Occipital lobe (tissue), 2 donors: ENCODE measurements around the gene CHRNB4. TPM values are rescaled to one million over a fixed set of nuclear protein-coding genes. Genes with fewer than 3 reads are reported as not detected.

Experiments
- DNase-seq: peaks from one replicate; lab custom pipeline; 2025; lab: John Stamatoyannopoulos, UW
- total RNA-seq: library from RNA; depleted of rRNA; stranded (reverse); fragments of >200 nt; gene quantifications from one replicate; pipeline ENCODE4 v1.2.3, GENCODE V29; 2014

Gene CHRNB4
- total RNA-seq, 1 donor from 2014 or later, result 1.1 TPM

DNA sequence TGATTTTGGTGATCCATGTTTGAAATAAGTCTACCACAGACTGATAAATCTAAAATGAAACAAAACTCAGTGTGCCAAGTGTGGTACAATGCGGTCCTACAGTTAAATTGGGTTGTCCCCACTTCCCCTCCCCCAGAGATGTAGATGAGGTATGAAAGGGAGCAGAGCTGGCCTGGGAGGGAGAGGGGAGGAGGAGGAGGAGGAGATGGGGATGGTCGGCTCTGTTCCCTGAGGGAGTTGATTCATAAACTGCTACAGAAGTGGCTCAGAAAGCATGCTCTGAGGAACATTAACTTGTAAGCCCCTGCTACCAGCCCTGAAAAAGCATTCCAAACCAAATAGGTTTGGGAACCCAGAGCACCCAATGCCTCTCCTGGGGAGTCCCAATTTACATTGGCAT, 28.0 kb upstream of the CHRNB4 start:
- no peak for DNase-seq

DNA sequence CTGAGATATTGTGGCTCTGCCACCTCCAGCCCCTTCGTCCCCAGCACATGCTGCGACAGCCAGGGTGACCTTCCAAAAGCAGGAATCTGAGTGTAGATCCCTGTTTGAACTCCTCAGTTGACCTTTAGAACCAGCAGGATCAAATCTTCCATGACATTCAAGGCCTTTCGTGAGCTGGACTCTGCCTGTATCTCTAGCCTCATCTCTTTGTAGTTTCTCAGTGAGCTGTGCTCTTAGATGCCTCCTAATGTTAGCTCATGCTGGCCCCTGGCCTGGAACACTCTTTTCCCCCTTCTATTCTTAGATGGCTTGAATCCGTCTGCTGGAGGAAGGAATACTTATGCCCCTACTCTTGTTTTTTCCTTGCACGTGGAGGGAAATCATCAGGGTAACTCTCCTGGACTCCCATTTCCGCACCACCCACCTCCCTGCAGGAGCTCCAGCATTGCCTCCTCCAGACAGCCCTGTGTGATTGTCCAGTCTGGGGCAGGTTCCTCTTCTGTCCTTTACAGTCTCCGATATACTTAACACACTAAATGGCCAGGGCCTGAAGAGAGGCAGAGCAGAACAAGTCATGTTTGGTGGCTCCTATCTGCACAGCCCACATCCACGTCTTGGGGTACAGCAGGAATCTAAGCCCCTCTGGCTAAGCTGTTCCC, 26.7 kb upstream of the CHRNB4 start:
- DNase-seq, result no peak

DNA sequence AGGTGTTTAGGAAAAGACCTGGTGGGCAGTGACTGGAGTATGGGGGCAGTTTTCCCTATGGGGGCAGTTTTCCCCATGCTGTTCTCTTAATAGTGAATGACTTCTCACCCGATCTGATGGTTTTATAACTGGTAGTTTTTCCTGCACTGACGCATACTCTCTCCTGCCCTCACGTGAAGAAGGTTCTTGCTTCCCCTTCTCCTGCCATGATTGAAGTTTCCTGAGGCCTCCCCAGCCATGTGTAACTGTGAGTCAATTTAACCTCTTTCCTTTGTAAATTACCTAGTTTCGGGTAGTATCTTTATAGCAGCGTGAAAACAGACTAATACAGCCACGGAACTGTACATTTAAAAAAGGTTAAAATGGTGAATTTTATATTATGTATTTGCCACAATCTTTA, 25.0 kb upstream of the CHRNB4 start:
- DNase-seq, result no peak

DNA sequence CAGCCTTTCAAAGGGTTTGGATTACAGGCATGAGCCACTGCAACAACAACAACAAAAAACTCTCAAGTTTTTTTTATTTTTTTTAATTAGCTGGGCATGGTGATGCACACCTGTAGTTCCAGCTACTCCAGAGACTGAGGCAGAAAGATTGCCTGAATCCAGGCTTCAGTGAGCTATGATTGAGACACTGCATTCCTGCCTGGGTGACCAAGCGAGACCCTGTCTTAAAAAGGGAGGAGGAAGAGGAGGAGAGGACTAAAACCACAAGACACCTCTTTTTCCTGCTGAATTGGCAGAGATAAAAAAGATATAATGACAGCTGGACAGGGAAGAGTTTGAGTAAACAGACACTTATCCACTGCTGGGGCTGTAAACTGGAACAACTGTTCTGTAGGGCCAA, 22.7 kb upstream of the CHRNB4 start:
- DNase-seq, result no peak

DNA sequence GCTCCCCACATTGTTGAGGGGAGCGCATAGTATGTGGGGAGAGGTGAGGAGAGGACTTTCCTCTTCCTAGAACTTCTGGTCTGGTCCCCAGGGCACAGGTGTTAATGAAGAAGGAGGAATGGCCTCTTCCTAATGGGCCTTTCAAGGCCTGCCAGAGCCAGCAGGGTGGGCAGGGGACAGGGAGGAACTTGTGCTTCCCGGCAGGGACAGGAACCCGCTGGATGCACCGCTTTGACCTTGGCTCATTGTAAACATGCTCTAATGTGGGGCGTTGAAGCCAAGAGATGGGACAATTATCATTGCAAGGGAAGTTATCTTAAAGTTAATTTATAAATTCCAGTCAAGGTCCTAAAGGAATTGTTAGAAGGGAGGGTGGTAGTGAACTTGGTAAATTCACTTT, 21.0 kb upstream of the CHRNB4 start:
- DNase-seq, result no peak

DNA sequence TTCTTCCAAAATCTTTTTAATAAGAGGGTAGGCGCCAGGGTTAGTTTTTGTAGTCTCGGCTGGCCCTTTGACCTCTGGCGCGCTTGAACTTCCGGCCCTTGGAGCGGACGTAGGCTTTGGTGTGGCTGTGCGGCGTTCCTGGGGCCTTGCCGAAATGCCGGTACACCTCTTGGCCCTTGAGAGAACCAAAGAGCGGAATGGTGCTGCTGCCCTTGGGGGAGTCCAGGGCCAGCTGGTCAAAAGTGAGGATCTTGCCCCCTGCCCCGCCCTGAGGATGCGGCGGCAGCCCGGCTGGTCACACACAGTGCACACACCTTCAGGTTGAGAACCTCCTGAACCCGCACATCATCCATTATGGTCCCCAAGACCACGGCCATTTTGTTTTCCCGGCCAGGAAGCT, 20.0 kb upstream of the CHRNB4 start:
- no peak for DNase-seq

DNA sequence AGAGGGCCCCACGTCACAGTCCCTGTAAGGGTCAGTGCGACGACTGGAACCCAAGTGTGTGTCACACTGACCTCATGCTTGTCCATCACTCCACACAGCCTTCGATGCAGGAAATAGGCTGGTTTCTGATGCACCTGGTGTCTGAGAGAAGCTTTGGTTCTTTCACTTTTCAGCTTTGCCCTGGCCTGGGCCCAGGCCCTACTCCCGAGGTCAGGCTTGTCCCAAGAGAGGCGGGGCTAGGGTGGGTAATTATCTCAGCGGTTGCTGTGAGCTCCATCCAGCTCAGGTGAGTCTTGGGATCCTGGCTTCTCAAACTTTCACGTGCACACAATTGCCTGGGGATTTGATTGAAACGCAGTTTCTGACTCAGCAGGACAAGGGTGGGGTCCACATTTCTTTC, 19.6 kb upstream of the CHRNB4 start:
- DNase-seq, result no peak

DNA sequence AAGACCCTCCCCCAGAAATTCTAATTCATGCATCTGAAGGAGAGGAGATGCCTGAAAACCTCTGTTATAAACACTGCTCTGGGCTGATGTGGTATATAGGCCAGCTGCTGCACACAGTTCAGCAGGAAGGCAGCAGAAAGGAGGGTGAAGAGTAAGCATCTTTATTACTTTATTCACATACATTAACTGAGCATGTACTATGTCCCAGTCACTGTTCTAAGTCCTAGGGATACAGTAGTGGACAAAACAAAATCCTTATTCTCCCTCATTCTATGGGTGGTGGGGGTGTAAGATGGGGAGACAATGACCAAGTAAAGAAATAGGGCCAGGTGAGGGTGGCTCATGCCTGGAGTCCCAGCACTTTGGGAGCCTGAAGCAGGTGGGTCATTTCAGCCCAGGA, 17.8 kb upstream of the CHRNB4 start:
- DNase-seq, result no peak

DNA sequence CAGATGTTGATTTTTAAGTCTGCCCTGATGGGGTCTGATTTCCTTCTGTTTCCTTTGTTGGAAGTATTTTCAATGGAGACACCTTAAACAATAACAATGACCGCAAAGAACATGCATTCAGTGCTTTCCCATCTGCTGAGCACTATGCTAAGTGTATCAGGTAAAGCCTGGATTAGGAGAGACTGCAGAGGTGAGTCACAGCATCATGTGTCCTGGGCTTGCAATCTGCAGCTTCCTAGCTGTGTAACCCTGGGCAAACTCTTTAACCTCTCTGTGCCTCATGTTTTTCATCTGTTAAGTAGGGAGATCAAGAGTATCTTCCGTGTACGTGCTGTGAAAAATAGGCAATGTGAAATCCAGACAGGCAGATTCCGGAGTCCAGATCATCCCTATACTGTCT, 13.3 kb upstream of the CHRNB4 start:
- no peak for DNase-seq

DNA sequence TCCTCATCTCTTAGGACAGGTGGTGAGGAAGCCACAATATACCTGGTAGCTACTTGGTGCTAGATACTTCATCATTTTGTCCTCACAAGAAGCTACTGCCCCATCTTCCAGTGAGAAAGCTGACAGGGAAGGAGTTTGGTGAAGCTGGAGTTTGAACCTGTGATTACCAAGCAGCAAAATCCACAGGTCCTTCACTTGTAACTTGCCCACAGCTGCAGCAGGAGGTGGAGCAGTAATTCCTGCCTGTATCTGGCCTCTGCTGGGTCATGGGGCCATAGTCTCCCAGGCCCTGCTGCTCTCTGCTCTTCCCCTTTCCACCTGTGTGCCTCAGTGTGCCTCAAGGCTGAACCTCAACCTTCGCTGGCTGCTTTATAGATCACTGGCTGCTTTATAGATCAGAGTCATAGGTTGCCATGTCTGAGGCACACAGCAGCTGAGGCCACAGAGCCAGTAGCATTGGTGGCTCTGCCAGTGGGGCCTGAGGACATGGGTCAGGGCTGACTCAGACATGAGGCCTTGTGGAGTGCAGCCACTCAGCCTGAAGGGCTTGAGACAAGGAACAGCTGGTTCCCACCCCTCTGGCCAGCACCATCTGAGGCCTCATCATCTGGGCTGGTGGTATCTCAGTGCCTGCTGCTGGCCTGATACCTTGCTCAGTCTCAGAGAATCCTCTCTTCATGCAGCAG, 11.1 kb upstream of the CHRNB4 start:
- DNase-seq, result no peak

DNA sequence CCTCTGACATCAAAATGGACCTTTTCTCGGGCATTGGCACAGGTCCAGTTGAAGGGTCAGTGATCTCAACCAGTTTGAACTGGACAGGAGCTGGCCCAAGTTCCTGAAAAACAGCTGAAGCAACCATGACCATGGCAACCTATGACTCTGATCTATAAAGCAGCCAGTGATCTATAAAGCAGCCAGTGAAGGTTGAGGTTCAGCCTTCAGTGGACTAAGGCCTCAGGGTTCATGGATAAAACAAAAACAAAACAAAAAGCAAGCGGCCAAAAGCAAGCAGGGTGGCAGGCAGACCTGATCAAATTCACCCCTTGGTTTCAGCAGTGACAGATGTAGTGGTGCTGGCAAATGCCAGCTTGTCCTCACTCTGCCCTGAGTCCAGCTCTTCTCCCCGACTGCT, 10.0 kb upstream of the CHRNB4 start:
- DNase-seq, result no peak

DNA sequence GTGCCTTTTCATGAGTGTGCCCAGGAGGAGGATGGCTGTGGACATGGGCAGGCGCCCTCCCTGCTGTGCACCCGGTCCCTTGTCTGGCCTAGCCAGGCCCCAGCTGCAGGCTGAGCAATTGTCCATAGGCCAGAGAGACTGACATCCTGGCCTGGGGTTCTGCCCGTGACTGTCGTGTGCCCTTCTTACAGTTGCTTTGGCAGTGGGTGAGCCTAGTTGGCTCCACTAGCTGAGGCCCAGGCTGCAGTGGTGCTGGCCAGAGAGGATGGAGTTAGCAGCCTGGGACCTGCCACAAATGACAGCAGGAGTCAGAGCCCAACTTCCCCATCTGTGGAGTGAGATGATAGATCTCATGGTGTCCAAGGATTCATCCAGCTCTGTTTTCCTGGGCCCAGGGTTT, 9.0 kb upstream of the CHRNB4 start:
- no peak for DNase-seq

DNA sequence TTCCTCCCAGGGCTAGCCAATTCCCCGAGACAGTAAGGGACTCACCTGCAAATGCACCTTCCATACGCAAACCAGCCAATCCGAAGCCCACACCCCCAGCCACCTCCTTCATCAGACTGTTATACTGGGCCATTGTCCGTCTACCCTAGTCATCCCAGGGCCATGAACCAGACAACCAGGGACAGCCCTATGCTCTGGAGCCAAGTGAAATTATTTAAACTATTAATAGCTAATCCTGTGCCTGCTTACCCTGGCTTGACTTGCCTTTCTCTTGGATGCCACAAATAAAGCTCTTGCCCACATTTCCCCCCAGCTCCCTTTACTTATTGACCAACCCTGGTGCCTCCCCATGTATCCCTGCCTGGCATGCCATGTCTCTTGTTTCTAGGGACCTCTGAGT, 4.0 kb upstream of the CHRNB4 start:
- DNase-seq, result no peak

DNA sequence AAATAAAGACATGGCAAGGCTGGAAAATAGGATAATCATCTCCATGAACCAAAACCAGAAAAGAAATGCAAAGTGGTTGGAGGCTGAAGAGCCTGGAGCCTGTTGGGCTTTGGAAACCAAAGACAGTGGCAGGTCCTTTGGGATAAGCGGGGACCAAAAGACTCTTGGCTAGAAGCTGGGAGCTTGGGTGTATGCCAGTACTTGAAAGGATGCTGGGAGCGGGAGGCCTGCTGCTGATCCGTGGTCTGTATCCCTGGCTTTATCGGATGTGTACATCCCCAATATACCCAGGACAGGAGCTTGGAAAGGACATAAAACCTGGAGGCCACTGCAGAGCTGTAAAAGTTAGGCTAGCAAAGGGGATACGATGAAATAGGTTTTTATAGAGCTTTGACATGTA, 1.3 kb upstream of the CHRNB4 start:
- DNase-seq, result no peak

DNA sequence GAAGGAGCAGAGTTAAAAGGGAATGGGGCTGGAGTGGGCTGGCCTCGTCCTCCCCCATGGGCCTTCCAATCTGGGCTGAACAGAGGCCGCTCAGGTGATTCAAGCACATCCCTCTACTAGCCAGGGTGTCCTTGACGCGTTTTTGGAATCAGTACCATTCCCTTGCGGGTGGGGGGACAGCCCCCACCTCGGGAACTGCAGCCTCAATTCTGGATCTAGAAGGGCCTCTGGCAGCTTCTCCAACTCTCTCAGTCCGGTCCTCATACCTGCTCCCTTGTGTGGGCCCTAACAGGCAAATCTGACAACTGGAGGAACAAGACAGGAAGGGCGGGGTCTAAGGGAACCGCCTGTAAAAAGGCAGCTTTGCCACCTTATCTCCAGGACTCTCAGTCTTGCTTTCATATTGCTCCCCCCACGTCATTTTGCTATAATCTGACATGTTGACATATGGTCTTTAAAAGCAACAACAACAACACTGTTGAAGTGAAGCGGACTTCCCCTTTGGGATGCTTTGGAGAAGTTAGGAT, 802 bp upstream of the CHRNB4 start:
- no peak for DNase-seq

DNA sequence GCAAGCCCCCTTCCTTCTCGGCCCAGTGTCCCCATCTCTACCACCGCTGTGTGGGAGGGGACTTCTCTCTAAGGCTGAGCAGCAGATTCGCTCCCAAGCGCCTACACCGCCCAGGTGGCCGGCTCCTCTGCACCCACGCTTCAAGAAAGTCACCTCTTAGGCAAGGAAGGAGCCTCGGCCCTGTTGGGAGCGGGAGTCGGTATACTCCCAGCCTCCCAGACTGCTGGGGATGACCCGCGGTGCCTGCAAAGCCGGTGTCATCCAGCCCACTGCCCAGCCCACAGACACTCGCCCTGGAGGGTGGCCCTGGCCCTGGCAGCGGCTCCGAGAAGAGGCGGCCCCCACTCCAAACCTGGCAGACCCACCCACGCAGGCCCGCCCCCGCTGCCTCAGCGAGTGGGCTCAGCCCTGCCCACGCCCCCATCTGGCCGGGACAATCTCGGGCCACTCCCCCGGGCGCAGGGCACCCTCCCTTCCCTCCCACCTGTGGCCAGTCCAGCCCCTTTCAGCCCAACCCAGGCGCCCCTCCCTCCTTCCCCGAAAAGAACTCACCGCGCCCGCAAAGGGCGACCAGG, 396 bp downstream of the CHRNB4 start:
- DNase-seq, result no peak

DNA sequence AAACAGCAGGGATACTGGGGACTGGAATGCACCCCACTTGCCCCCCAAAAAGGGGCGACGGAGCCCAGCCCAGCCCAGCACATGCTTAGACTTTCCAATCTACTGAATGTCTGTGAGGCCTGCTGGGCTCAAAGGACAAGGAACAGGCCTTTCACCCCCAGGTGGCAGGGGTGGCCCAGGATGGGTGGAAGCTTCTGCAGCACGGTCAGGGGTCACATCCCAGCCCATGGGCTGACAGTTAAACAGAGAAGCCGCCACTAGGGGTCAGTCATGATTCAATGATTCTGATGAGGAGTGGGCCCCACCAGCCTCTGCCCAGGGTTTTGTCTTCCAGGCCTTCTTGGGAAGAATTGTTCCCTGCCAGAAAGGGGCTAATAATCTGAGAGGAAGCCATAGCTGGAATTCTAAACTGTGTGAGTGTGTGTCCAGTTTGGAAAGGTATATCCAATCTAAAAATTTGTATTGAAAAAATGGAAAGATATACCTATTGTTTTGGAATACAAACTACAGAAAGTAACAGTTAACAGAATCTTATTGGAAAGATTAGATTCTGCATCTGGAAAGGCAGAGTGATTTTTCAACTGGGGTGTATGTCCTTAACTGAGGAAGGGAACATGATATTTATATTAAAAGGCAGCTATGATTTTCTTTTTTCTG, 2.2 kb downstream of the CHRNB4 start:
- DNase-seq, result no peak

DNA sequence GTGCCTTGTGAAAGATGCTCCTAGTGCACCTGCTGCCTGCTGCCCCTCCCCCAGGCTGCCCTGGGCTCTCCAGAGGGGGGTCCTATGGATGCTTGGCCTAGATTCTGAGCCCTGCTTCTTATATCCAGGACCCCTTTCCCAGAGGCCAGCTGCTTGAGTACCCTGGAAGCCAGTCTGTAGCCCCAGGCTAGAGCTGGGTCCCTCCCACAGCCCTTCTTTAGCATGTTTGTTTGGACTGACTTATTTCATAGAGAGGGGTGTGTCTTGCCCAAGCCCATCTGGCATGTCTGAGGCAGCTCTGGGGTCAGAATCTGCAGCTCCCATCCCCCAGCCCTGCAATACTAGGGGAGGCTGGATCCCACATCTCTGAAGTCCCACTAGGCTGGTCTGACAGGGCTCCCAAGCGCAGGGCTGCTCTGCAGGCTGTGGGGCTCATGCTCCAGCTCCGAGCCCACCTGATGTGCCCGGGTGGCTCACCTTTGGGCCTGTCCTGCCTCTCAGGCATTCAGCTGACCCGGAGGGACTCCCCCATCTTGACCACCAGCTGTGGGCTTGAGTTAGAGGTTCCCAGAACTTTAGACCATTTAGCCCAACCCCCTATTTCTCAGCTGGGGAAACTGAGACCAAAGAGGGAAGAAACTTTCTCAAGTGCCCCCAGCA, 3.1 kb downstream of the CHRNB4 start:
- DNase-seq, result no peak

DNA sequence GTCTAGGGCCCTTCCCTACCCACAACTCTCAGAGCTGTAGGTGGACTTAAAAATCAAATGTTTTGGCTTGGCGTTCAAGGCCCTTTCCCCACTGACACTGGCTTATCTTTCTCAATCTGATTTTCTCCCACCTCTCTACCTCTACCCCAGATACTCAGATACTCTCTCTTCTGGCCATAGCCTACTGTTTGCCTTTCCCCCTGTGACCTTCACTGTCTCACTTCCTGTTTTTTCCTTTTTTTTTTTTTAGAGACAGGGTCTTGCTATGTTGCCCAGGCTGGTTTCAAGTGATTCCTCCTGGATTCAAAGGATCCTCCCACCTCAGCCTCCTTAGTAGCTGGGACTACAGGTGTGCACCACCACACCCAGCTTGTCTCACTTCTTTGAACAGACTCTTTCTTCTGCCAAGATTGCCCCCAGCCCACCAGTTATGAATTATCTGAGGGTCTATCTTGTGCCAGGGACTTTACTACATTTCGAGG, 4.6 kb downstream of the CHRNB4 start:
- DNase-seq, result no peak

DNA sequence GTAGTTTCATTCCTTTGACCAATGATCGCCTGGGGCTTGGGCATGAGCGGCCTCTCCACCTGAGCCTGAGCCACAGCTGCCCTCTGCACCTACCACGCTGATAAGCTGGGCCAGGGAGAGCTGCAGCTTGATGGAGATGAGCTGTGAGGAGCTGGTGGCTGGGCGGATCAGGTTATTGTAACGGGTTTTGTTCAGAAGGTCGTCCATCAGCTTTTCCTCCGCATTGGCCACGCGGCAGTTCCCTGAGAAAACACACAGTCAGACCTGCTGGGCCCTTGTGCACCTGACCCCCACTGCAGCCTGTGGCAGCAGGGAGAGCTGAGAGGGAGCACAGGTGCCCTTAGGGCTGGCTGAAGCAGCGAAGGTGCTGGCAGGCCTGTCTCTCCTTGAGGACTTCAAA, 5.7 kb downstream of the CHRNB4 start:
- no peak for DNase-seq

DNA sequence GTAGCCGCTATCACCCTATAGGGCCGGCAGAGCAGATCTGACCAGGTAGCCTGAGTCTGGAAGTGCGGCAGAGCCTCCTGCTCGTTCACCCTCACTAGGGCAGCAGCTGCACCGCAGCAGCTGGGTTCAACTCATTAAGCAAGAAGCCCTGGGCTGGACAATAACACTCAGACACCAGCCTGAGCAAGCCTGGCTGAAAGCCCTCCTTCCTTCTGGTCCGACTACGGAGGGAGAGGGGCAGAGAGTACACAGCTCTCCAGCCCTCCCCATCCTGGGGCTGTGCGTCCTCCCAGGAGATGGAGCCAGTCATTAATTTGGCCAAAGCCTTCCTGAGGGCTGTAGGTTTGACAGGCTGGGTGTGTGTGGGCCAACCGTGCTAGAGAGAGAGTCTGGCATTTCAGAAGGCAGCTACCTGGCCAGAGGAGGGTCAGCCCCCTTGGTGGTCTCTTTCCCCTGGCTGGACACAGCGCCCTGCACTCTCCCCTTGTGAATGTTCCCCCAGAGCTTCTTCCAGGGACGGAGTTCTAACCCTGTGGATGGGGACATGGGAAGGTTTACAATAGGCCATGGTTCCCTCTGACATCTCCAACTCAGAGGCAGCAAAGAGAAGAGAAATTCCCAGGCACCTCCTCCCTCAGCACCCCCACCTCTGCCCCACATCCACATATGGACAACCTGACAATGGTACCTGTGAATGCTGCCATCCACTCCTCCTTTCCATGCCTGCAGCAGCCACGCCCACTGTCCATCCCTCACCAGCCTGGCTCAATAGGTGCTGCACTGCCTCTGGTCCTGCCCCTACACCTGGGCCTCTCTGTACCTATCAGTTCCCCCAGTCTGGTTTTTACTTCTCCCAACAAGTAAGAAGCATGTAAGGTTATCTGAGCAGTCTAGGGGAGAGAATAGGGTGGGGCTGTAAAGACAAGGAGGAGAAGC, 6.5 kb downstream of the CHRNB4 start:
- DNase-seq, result no peak
